ENCODE data around the gene TXNDC12.
"Not testable (repeated sequence)": the region's sequence is repeated elsewhere in the genome, so short reads cannot be mapped to it uniquely, and the experiment has no call there.

TXNDC12 gene

GRCh38 chr1:52045666-52046195, 9.3 kb downstream of the TXNDC12 start:
- DNase-seq, result not testable (repeated sequence)

GRCh38 chr1:52045236-52045635, 9.8 kb downstream of the TXNDC12 start:
- DNase-seq, result no peak

- DNase-seq, result no peak
Observed at GRCh38 chr1:52041551-52042185, 13.3 kb downstream of the TXNDC12 start.

- no peak for DNase-seq
Observed at GRCh38 chr1:52037909-52038308, 17.1 kb downstream of the TXNDC12 start.

GRCh38 chr1:52037402-52037814, 17.6 kb downstream of the TXNDC12 start:
- DNase-seq, result peak; percentile 54

GRCh38 chr1:52034050-52034384, 21.0 kb downstream of the TXNDC12 start:
- no peak for DNase-seq

- DNase-seq, result peak; percentile 84
Observed at GRCh38 chr1:52033190-52034049, 21.6 kb downstream of the TXNDC12 start, which contains the start of gene KTI12. KTI12 (minus strand) TSS chr1:52033810; CDS start chr1:52033761, 49 bp downstream.

GRCh38 chr1:52032785-52033131, 22.2 kb downstream of the TXNDC12 start:
- DNase-seq, result no peak

- no peak for DNase-seq
Observed at GRCh38 chr1:52032124-52032784, 22.7 kb downstream of the TXNDC12 start.

GRCh38 chr1:52028839-52029238, 26.2 kb downstream of the TXNDC12 start:
- not testable (repeated sequence) for DNase-seq

GRCh38 chr1:52028328-52028727, 26.7 kb downstream of the TXNDC12 start:
- DNase-seq, result no peak

- no peak for DNase-seq
Observed at GRCh38 chr1:52026278-52026677, 28.7 kb downstream of the TXNDC12 start.

- DNase-seq, result no peak
Observed at GRCh38 chr1:52022133-52022532, 32.9 kb downstream of the TXNDC12 start.

- DNase-seq, result no peak
Observed at GRCh38 chr1:52008071-52008809, 46.8 kb downstream of the TXNDC12 start.

- no peak for DNase-seq
Observed at GRCh38 chr1:52007215-52008002, 47.6 kb downstream of the TXNDC12 start.

GRCh38 chr1:52006081-52006553, 48.9 kb downstream of the TXNDC12 start:
- not testable (repeated sequence) for DNase-seq

GRCh38 chr1:52005548-52005947, 49.4 kb downstream of the TXNDC12 start:
- DNase-seq, result not testable (repeated sequence)

- DNase-seq, result no peak
Observed at GRCh38 chr1:52003877-52004276, 51.1 kb downstream of the TXNDC12 start.

GRCh38 chr1:52002038-52002917, 52.7 kb downstream of the TXNDC12 start:
- DNase-seq, result peak; percentile 27

GRCh38 chr1:51998701-51999100, 56.3 kb downstream of the TXNDC12 start:
- DNase-seq, result no peak

- DNase-seq, result no peak
Observed at GRCh38 chr1:51997974-51998382, 57.0 kb downstream of the TXNDC12 start.

Measured in DMS 273 treated with DMSO at 0.1 percent for 48 hours (cell line).